CD4-positive, alpha-beta T cell treated with Interleukin-6 at 100 ng/mL for 8 hours (primary cell): ENCODE results near the gene LACC1.
A peak's percentile ranks its signal among the peaks of the same experiment; 100 is the strongest.

ENCODE experiments used
- DNase-seq: peaks from one replicate; pipeline ENCODE4 v3.0.0-alpha.2; 2020; ENCODE audit warnings: mixed read lengths, low spot score

LACC1 gene

GRCh38 chr13:43879755-43880181 is at the start of gene LACC1:
LACC1 (plus strand) TSS chr13:43879904; CDS start chr13:43880986, 1,082 bp downstream.
- DNase-seq, result peak; percentile 13

DNA sequence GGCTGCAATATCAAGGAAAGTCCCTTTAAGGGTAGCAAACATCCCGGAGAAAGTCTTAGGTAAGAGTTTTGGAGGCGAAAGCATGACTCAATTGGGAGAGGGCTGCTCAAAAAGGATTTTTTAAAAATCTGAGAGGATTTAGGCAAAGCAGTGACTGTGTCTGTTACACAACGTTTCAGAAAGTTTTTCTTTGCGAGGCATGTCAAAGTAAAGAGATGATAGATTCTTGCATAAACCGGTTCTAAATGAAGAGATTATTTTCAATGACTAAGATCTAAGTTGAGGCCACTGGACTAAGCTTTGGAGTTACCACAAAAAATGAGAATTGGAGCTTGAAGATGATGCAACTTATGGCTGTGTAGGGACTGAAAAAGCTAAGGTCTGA is 49.2 kb upstream of the LACC1 start:
- no peak for DNase-seq

GRCh38 chr13:43831088-43831487 is 48.6 kb upstream of the LACC1 start:
- DNase-seq, result no peak

DNA sequence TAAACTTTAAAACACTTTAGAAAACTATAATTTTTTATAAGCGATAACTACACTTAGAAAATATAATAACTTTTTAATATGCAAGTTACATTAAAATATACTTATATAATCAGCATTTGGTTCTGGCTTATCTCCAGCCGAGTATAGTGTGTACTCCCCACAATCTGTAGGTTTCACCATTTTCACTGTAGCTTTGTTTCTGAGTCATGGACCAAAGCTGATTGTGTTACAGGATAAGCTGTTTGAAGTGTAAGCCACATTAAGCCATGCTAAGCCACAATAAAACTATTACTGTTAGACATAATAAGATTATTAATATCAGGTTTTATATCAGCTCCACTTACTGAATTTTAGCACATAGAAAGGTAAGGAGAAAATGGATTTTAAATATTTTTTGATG is 44.0 kb upstream of the LACC1 start:
- DNase-seq, result no peak

GRCh38 chr13:43838909-43839308 is 40.8 kb upstream of the LACC1 start:
- DNase-seq, result no peak

DNA sequence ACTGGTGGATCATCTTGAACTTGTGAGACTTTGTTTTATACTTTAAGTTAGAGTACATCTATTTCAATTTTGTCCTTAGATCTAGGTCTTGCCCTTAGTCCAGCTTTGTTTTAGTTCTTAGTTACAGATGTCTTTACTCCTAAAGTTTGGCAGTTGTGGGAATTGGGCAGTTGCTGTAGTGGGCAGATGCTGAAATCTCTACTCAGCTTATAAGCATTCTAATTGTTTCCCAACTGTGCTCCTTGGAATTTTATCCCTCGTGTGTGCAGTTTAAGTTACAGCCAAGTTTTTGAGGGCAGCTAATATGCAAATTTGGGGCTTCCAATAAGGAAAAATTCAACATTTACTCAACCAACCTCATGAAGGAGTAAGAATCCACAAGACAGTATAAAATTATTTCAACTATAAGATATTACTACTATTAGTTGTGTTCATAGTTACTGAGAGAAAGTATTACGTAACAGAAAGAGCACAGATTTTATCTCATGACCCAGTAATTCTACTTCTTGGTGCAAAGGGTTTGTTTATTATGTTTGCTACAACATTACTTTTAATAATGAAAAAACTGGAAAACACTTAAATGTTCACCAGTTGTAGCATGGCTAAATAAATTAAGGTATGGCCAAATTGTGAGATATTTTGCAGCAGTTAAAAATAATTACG is 33.1 kb upstream of the LACC1 start:
- no peak for DNase-seq

DNA sequence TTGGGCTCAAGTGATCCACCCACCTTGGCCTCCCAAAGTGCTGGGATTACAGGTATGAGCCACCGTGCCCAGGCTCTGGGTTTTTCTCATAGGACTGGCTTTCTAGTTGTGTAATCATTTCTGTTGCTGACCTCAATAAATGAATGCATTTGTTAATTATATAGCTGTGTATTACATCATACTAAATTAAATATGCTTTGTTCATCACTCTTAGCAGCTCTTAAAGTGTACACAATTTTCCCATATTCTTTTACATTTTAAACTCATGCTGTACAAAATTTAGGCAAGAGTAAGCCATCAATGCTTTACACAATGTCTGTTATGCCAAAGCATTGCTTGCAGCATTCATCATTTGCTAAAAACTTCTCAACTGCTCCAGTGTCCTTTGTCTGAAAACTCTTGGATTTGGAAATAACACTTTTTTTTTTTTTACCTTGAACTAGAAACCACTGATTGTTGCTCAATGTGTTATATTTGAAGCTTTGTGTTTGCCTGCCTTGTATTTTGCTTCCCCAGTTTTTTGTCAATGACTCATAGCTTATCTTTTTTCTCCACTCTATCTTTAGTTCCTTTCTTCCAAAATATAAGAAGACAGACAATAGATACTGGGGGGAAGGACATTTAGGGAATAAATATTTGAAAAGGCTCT is 31.6 kb upstream of the LACC1 start:
- no peak for DNase-seq

DNA sequence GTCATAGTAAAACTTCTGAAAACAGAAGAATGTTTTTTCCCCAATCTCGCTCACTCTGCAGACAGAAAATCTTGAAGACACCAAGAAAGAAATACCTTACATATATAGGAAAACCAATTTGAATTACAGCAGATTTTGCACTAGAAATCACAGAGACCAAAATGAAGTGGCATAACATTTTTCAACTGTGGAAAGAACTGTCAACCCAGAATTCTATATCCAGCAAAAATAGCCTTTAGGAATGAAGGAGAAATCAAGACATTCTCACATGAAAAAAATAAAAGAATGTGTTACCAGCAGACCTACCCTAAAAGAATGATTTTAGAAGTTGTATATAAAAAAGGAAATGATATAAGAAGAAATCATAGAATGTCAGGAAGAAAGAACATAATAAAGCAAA is 28.8 kb upstream of the LACC1 start:
- no peak for DNase-seq

DNA sequence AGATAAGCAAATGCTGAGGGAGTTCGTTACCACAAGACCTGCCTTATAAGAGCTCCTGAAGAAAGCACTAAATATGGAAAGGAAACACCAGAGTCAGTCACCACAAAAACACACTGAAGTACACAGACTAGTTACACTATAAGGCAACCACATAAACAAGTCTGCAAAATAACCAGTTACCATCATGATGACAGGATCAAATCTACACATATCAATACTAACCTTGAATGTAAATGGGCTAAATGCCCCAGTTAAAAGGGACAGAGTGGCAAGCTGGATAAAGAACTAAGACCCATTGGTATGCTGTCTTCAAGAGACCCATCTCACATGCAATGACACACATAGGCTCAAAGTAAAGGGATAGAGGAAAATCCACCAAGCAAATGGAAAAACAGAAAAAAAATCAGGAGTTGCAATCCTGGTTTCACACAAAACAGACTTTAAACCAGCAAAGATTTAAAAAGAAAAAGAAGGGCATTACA is 26.7 kb upstream of the LACC1 start:
- DNase-seq, result no peak

- DNase-seq, result no peak
These were observed 17.8 kb upstream of the LACC1 start for GRCh38 chr13:43861863-43862262.

DNA sequence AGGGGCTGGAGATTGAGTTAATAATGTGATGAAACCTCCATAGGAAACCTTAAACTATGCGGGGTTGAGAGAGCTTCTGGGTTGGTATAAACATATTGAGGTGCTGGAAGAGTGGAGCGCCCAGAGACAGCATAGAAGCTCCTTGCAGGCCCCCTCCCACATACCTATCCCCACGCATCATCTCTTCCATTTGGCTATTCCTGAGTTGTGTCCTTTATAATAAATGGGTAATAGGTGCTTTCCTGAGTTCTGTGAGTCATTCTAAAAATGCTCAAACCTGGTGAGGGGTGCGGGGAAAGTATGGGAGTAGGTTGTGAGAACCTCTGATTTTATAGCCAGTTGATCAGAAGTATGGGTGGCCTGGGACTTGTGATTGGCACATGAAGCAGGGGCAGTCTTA is 14.8 kb upstream of the LACC1 start:
- no peak for DNase-seq

DNA sequence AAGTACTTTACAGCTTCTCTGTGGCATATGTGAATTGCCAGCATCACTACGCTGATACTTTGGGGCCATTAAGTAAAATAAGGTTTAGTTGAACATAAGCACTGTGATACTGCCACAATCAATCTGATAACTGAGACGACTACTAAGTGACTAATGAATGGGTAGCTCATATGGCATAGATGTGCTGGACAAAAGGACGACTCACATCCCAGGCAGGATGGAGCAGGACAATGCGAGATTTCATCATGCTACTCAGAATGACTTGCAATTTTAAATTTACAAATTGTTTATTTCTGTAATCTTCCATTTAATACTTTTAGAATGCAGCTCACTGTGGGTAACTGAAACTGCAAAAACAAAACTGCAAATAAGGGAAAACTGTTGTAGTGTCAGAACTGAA is 13.8 kb upstream of the LACC1 start:
- DNase-seq, result no peak

DNA sequence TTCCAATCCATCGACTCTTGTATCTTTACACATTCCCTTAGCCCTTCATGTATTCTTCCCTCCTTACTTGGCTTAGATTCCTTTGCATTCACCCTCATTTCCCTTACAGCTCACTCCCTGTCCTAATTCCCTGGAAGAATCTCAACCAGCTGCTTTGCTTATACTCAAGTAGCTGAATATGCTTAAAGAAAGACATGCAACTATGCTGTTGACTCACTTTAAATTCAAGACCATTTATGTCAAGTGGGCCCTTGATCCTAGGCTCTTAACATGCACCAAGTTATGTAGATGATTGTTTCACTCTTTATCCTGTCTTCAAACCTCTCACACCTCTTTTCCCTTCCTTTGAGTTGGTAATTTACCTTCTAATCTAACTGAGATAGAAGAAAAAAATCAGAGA is 7.5 kb upstream of the LACC1 start:
- no peak for DNase-seq

- peak; percentile 6 for DNase-seq
These were observed 5.1 kb upstream of the LACC1 start for GRCh38 chr13:43874504-43875092.

GRCh38 chr13:43876366-43876765 is 3.3 kb upstream of the LACC1 start:
- DNase-seq, result no peak

GRCh38 chr13:43877326-43877725 is 2.4 kb upstream of the LACC1 start:
- DNase-seq, result no peak

DNA sequence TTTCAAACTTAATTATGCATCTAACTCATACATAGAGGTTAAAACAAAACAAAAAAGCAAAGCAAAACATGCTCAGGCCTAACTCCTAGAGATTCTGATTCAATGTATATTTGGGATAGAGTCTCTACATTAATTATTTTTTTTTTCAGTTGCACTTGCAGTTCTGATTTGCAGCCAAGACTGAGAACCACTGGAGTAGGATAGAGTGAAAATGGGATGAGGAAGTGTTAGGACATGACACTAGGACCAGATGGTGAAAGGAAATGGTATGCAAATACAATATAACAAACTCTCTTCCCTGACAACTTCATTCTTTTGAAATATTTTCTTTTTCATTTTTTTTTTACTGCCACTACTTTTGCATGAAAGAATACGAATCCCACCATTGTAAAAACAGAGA is 1.9 kb upstream of the LACC1 start:
- no peak for DNase-seq

GRCh38 chr13:43878892-43879754 is 581 bp upstream of the LACC1 start, which contains the start of gene CCDC122:
CCDC122 (minus strand) TSS chr13:43879740; CDS start chr13:43869376, 10,364 bp downstream.
- DNase-seq, result peak; percentile 66

DNA sequence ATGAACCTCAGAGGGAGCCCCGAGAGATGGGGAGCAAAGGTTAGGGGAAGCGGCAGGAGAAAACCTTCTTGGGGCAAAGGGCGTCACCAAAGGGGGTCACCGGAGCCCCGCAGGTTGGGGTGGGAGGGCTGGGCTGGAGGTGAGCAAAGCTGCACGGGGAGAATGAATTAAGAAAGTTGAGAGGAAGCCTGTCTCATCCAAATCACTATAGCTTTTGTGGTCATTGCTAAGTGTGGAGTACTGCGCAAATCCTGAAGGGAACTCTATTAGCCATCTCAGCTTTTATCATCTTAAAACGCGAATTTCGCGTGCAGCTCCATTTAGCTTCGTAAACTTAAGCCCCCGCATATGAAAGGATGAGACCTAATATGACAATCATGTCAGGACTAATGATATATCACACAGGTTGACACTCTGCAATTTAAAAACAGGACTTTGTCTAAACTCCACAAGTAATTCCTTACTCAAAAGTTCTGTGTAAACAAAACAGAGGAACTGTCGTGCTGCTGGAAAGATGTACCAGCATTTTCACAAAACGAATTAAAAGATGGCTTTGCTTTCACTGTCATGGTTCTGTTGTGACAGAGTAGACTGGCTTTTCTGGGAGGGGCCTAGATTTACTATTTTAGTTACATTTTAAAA is 631 bp downstream of the LACC1 start:
- no peak for DNase-seq

- DNase-seq, result no peak
These were observed 1.2 kb downstream of the LACC1 start for GRCh38 chr13:43880926-43881325.

DNA sequence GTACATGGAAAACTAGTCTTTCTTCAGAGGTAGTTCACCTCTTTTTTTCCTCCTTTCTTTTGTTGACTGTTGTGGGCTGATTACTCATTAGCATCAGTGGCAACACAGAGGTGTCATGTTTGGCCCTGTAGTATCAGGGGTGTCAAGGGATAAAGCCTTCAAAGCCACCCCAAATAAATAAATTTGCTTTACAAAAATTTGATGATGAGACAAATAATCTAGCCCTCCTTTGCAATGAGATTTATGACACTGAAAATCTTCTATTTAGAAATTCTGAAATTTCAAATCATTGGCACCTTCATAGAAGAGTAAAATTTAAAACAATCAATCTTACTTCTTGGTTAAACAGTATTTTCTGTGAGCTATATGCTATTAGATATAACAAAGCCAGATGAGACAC is 1.9 kb downstream of the LACC1 start:
- DNase-seq, result no peak

- DNase-seq, result no peak
These were observed 3.9 kb downstream of the LACC1 start for GRCh38 chr13:43883631-43884030.
